Measurements from ENCODE around the gene CDKL1. TPM values are rescaled to one million over a fixed set of nuclear protein-coding genes. Genes with fewer than 3 reads are reported as not detected.
"Not testable (repeated sequence)": the region's sequence is repeated elsewhere in the genome, so short reads cannot be mapped to it uniquely, and the experiment has no call there.

Gene CDKL1
- total and polyA plus RNA-seq, 11 donors: 0.34 to 7.0 (median 2.5) TPM

- 87 to 91% (median 89%) methylated on average over 5 of the region's 5 CpGs for WGBS, 4 donors
Measured at GRCh38 chr14:50359631-50360030, 37.0 kb downstream of the CDKL1 start.

GRCh38 chr14:50357753-50358395 is 38.8 kb downstream of the CDKL1 start:
- peaks cover 0 to 13% (median 0%) of the 10 kb centered on the region in 9 donors for H3K36me3 ChIP-seq
- H3K27me3 ChIP-seq: no peaks in the 10 kb centered on the region
- DNase-seq (no peak), ATAC-seq (no peak)
- H3K27ac ChIP-seq: no peak overlapping the region
- no peak for TF ChIP-seq CTCF (IDR thresholded peaks at IDR 0.05)
- TF ChIP-seq POLR2A (IDR thresholded peaks at IDR 0.05): no peak
- H3K4me3 ChIP-seq: no peak overlapping the region
- H3K4me1 ChIP-seq: peaks cover 0 to 2% (median 0%) of the 10 kb centered on the region in 12 donors
- WGBS, 4 donors: 92 to 96% (median 94%) methylated on average over 4 of the region's 4 CpGs
- no peaks in the 10 kb centered on the region for H3K9me3 ChIP-seq
- intact Hi-C loops (cut with DNase I): no loop called here

More at GRCh38 chr14:50359631-50360030, 37.0 kb downstream of the CDKL1 start:
- no peak for ATAC-seq
- Histone ChIP-seq H3K4me3 (no peak overlapping the region), H3K36me3 (peaks cover 0 to 13% (median 0%) of the 10 kb centered on the region in 9 donors), H3K27me3 (no peaks in the 10 kb centered on the region), H3K27ac (no peak overlapping the region), H3K4me1 (peaks cover 0 to 19% (median 8%) of the 10 kb centered on the region in 12 donors), H3K9me3 (no peaks in the 10 kb centered on the region)
- no peak for TF ChIP-seq POLR2A (IDR thresholded peaks at IDR 0.05)
- TF ChIP-seq CTCF (IDR thresholded peaks at IDR 0.05): no peak
- no peak for DNase-seq
- intact Hi-C loops (cut with DNase I): no loop called here

GRCh38 chr14:50357124-50357523 is 39.6 kb downstream of the CDKL1 start:
- DNase-seq (no peak), ATAC-seq (no peak)
- H3K4me1 ChIP-seq: no peaks in the 10 kb centered on the region
- no peak overlapping the region for H3K27ac ChIP-seq
- H3K9me3 ChIP-seq: no peaks in the 10 kb centered on the region
- peaks cover 0 to 13% (median 0%) of the 10 kb centered on the region in 9 donors for H3K36me3 ChIP-seq
- 72 to 94% (median 84%) methylated on average over 6 of the region's 6 CpGs for WGBS, 4 donors
- no peak overlapping the region for H3K4me3 ChIP-seq
- intact Hi-C loops (cut with DNase I): no loop called here
- no peaks in the 10 kb centered on the region for H3K27me3 ChIP-seq
- TF ChIP-seq CTCF (IDR thresholded peaks at IDR 0.05) (no peak), POLR2A (IDR thresholded peaks at IDR 0.05) (no peak)

GRCh38 chr14:50356283-50356682 is 40.4 kb downstream of the CDKL1 start:
- H3K9me3 ChIP-seq; ATAC-seq; intact Hi-C loops (cut with DNase I); DNase-seq; H3K27me3 ChIP-seq; H3K27ac ChIP-seq; H3K4me1 ChIP-seq; H3K4me3 ChIP-seq: not testable (repeated sequence)
- 73 to 81% (median 78%) methylated on average over 3 of the region's 3 CpGs for WGBS, 4 donors
- H3K36me3 ChIP-seq: peaks cover 0 to 13% (median 0%) of the 10 kb centered on the region in 9 donors

- 84 to 100% (median 97%) methylated on average over 1 of the region's 1 CpG for WGBS, 4 donors
- H3K4me3 ChIP-seq: no peak overlapping the region
- ATAC-seq (no peak), DNase-seq (no peak)
- peaks cover 0 to 13% (median 0%) of the 10 kb centered on the region in 9 donors for H3K36me3 ChIP-seq
- no peaks in the 10 kb centered on the region for H3K9me3 ChIP-seq
- H3K27me3 ChIP-seq: no peaks in the 10 kb centered on the region
- TF ChIP-seq POLR2A (IDR thresholded peaks at IDR 0.05): no peak
- TF ChIP-seq CTCF (IDR thresholded peaks at IDR 0.05): no peak
- intact Hi-C loops (cut with DNase I): no loop called here
- H3K27ac ChIP-seq: no peak overlapping the region
- H3K4me1 ChIP-seq: peaks cover 0 to 11% (median 0%) of the 10 kb centered on the region in 12 donors
Measured at GRCh38 chr14:50355692-50356091, 41.0 kb downstream of the CDKL1 start.

All from heart left ventricle (tissue), 16 donors.